ENCODE data around the gene MFSD6. TPM values are rescaled to one million over a fixed set of nuclear protein-coding genes. Genes with fewer than 3 reads are reported as not detected.

MFSD6 gene
- 4.4 and 5.1 TPM in 2 replicates for total RNA-seq

GRCh38 chr2:190407662-190408537 is at the start of gene MFSD6:
TSS of gene MFSD6 (plus strand) at chr2:190408355. CDS start at chr2:190436030, 27,675 bp downstream.

GRCh38 chr2:190534310-190535120 is 126.4 kb downstream of the MFSD6 start, which contains the start of gene NEMP2:
TSS of gene NEMP2 (minus strand) at chr2:190534722. CDS start at chr2:190534655, 67 bp downstream.

Other genes with a start within 250 kb of the MFSD6 start
- gene HIBCH, start 88.5 kb upstream of the MFSD6 start, total RNA-seq, result 13.2 and 17.0 TPM in 2 replicates
- gene INPP1, start 64.8 kb upstream of the MFSD6 start, total RNA-seq, result 16.1 and 17.0 TPM in 2 replicates
- 1.2 and 2.8 TPM in 2 replicates for gene NEMP2, start 126.4 kb downstream of the MFSD6 start, total RNA-seq
- gene NAB1, start 240.7 kb downstream of the MFSD6 start, total RNA-seq, result 23.7 and 41.1 TPM in 2 replicates

Data from endothelial cell of coronary artery (primary cell).